GM20000 (cell line): Measurements from ENCODE around the gene LECT2.

Experiments used
- DNase-seq: peaks from one replicate; pipeline ENCODE4 v3.0.0; 2012; ENCODE audit warnings: low spot score
- TF ChIP-seq, protein P1 (sequence below): IDR thresholded peaks from 2 replicates; pipeline ENCODE4 v1.5.1; 2012; ENCODE audit warnings: mild to moderate bottlenecking, control low read depth; ENCODE audit errors: extremely low read depth, missing control alignments

The LECT2 gene

DNA sequence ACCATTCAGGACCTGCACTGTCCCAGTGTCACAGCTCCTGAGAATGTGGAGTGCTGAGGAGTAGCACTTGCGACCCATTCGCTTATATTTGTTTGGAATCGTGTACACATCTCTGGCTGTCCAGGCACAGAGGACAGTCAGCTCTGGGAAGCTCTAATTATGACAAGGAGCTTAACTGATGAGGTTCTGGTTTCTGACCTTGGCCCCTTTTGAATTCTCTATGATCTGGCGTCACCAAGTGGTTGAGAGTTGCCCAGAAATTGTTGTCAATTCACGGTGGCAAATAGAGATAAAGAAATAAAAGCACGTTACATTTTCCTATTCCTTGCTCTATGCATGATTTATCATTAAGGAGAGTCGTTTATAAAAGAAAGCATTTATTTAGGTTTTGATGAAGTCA is 34.9 kb upstream of the LECT2 start:
- TF ChIP-seq, protein P1, sequence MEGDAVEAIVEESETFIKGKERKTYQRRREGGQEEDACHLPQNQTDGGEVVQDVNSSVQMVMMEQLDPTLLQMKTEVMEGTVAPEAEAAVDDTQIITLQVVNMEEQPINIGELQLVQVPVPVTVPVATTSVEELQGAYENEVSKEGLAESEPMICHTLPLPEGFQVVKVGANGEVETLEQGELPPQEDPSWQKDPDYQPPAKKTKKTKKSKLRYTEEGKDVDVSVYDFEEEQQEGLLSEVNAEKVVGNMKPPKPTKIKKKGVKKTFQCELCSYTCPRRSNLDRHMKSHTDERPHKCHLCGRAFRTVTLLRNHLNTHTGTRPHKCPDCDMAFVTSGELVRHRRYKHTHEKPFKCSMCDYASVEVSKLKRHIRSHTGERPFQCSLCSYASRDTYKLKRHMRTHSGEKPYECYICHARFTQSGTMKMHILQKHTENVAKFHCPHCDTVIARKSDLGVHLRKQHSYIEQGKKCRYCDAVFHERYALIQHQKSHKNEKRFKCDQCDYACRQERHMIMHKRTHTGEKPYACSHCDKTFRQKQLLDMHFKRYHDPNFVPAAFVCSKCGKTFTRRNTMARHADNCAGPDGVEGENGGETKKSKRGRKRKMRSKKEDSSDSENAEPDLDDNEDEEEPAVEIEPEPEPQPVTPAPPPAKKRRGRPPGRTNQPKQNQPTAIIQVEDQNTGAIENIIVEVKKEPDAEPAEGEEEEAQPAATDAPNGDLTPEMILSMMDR: no peak
- DNase-seq: no peak

DNA sequence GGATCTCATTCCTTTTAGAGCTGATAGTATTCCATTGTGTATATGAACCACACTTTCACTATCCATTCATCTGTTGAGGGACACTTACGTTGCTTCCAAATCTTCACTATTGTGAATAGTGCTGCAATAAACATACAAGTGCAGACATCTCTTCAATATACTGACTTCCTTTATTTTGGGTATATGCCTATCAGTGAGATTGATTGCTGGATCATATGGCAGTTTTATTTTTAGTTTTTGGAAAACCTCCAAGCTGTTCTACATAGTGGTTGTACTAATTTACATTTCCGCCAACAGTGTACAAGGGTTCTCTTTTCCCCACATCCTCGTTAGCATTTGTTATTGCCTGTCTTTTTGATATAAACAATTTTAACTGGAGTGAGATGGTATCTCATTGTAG is 33.8 kb upstream of the LECT2 start:
- TF ChIP-seq, protein P1: no peak
- no peak for DNase-seq

DNA sequence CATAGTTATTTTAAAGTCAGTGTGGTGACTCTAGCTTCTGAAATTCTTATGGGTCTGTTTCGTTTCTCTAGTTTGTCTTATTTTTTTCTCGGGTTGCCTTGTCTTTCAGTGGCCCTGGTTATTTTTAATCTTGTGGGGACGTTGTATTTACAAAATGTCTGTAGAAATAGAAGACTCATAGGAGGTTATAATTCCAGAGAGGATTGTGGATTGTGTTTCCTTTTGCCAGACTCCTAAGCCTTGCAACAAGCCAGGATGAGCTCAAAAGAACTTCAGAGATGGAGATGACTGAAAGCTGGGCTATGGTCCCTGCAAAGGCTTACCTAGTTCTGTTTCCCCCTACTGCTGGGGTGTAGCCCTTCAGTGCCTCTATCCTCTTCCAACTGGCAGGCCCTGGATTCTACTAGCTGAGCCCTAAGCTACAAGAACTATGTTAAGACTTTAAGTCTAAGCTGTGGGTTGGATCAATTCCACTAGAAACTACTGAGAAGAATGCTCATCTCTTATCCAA is 32.2 kb upstream of the LECT2 start:
- no peak for DNase-seq
- TF ChIP-seq, protein P1: no peak

DNA sequence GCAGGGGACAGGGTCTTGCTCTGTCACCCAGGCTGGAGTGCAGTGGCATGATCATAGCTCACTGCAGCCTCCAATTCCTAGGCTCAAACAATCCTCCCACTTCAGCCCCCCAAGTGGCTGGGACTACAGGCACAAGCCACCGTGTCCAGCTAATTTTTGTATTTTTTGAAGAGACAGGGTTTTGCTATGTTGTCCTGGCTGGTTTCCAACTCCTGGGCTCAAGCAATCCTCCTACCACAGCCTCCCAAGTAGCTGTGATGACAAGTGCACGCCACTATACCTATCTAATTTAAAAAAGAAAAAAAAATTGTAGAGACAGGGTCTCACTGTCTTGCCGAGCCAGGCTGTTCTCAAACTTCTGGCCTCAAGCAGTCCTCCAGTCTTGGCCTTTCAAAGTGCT is 31.6 kb upstream of the LECT2 start:
- TF ChIP-seq, protein P1: no peak
- no peak for DNase-seq

DNA sequence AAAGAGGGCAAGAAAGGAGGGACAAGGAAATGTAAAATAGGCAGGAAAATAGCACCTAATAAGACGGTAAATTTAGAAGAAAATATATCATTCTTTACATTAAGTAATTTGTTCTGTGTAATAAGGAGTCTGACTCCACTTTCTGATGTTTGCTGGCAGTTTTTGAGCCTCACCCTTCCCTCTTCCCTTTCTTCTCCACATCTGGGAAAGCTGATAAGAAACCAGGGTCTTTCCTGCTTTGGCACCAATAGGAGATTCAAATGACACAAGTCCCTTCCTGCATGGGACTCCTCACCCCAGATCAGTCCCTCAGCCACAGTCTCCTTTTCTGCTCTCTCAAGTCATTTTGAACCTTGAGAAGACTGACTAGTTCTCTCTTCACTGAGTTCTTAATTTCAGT is 31.2 kb upstream of the LECT2 start:
- TF ChIP-seq, protein P1: no peak
- no peak for DNase-seq

DNA sequence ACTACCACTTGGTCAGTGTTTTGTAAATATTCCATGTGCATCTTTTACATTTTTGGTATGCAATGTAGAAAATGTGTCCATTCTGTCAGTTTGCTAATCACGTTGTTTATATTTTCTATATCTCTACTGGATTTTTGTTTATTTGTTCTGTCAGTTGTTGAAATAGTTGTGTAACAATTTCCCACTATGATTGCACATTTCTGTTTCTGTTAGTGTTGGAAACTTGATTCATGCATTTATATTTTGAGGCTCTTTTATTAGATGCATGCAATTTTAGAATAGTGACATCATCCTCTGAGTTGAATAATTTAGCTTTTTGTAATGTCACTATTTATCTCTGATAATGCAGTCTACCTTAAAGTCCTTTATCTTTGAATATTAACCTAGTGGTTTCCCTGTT is 25.8 kb upstream of the LECT2 start:
- DNase-seq: no peak
- TF ChIP-seq, protein P1: no peak

DNA sequence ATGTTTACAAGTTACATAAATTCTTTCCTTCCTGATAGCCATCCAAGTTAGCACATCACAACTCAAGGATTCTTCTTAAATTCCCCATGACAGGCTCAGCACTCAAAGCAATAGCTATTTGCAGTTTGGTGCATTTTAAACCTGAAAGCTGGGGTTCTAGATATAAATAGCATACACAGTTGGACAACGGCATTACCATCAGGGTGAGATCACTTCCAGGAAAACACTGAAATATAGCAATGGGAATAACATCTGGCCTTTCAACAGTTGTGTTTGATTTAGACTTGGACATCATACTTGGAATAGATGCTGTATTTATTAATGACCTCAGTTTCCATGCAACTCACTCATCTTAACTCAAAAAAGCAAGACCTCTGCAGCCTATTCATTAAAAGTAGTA is 24.7 kb upstream of the LECT2 start:
- no peak for DNase-seq
- TF ChIP-seq, protein P1: no peak
